Measurements from ENCODE around the gene RYR1.

RYR1 gene

GRCh38 chr19:38412491-38412890 is 21.0 kb upstream of the RYR1 start:
- Histone ChIP-seq H3K4me1 (ENCODE audit: insufficient read depth, poor library complexity, severe bottlenecking) (no peaks in the 10 kb centered on the region), H3K4me3 (ENCODE audit: severe bottlenecking) (no peak overlapping the region), H3K27me3 (ENCODE audit: insufficient read depth, poor library complexity, severe bottlenecking) (no peaks in the 10 kb centered on the region), H3K9me3 (ENCODE audit: severe bottlenecking) (no peaks in the 10 kb centered on the region), H3K36me3 (ENCODE audit: low read depth) (no peaks in the 10 kb centered on the region), H3K27ac (ENCODE audit: poor library complexity, severe bottlenecking) (no peak overlapping the region)
- no peak for TF ChIP-seq CTCF (IDR thresholded peaks at IDR 0.05; ENCODE audit: poor library complexity, severe bottlenecking)
- ATAC-seq (ENCODE audit: low read depth) (no peak), DNase-seq (ENCODE audit: low spot score) (no peak)

GRCh38 chr19:38412961-38413360 is 20.5 kb upstream of the RYR1 start:
- Histone ChIP-seq H3K36me3 (ENCODE audit: low read depth) (no peaks in the 10 kb centered on the region), H3K27me3 (ENCODE audit: insufficient read depth, poor library complexity, severe bottlenecking) (no peaks in the 10 kb centered on the region), H3K4me1 (ENCODE audit: insufficient read depth, poor library complexity, severe bottlenecking) (no peaks in the 10 kb centered on the region), H3K4me3 (ENCODE audit: severe bottlenecking) (no peak overlapping the region), H3K9me3 (ENCODE audit: severe bottlenecking) (no peaks in the 10 kb centered on the region), H3K27ac (ENCODE audit: poor library complexity, severe bottlenecking) (no peak overlapping the region)
- ATAC-seq (ENCODE audit: low read depth) (no peak), DNase-seq (ENCODE audit: low spot score) (no peak)
- TF ChIP-seq CTCF (IDR thresholded peaks at IDR 0.05; ENCODE audit: poor library complexity, severe bottlenecking), result no peak

- no peaks in the 10 kb centered on the region for H3K9me3 ChIP-seq (ENCODE audit: severe bottlenecking)
- H3K36me3 ChIP-seq (ENCODE audit: low read depth), result no peaks in the 10 kb centered on the region
- no peak overlapping the region for H3K4me3 ChIP-seq (ENCODE audit: severe bottlenecking)
- no peak for TF ChIP-seq CTCF (IDR thresholded peaks at IDR 0.05; ENCODE audit: poor library complexity, severe bottlenecking)
- no peaks in the 10 kb centered on the region for H3K4me1 ChIP-seq (ENCODE audit: insufficient read depth, poor library complexity, severe bottlenecking)
- no peak for DNase-seq (ENCODE audit: low spot score)
- no peak for ATAC-seq (ENCODE audit: low read depth)
- H3K27me3 ChIP-seq (ENCODE audit: insufficient read depth, poor library complexity, severe bottlenecking), result no peaks in the 10 kb centered on the region
- H3K27ac ChIP-seq (ENCODE audit: poor library complexity, severe bottlenecking), result no peak overlapping the region
These were observed 20.1 kb upstream of the RYR1 start for GRCh38 chr19:38413416-38413815.

- no peak; the same call in 2 of the 3 replicates for ATAC-seq (ENCODE audit: low read depth)
- Histone ChIP-seq H3K4me3 (ENCODE audit: severe bottlenecking) (no peak overlapping the region), H3K27me3 (ENCODE audit: insufficient read depth, poor library complexity, severe bottlenecking) (no peaks in the 10 kb centered on the region), H3K27ac (ENCODE audit: poor library complexity, severe bottlenecking) (no peak overlapping the region), H3K9me3 (ENCODE audit: severe bottlenecking) (no peaks in the 10 kb centered on the region), H3K4me1 (ENCODE audit: insufficient read depth, poor library complexity, severe bottlenecking) (no peaks in the 10 kb centered on the region), H3K36me3 (ENCODE audit: low read depth) (no peaks in the 10 kb centered on the region)
- no peak for TF ChIP-seq CTCF (IDR thresholded peaks at IDR 0.05; ENCODE audit: poor library complexity, severe bottlenecking)
- DNase-seq (ENCODE audit: low spot score), result no peak
These were observed 16.3 kb upstream of the RYR1 start for GRCh38 chr19:38417146-38417543.

GRCh38 chr19:38417544-38418506 is 15.7 kb upstream of the RYR1 start:
- DNase-seq (ENCODE audit: low spot score), result no peak
- peak; percentile 72 for ATAC-seq (ENCODE audit: low read depth)
- Histone ChIP-seq H3K36me3 (ENCODE audit: low read depth) (no peaks in the 10 kb centered on the region), H3K27me3 (ENCODE audit: insufficient read depth, poor library complexity, severe bottlenecking) (no peaks in the 10 kb centered on the region), H3K27ac (ENCODE audit: poor library complexity, severe bottlenecking) (no peak overlapping the region), H3K9me3 (ENCODE audit: severe bottlenecking) (no peaks in the 10 kb centered on the region), H3K4me3 (ENCODE audit: severe bottlenecking) (peak overlapping the region; percentile 24), H3K4me1 (ENCODE audit: insufficient read depth, poor library complexity, severe bottlenecking) (no peaks in the 10 kb centered on the region)
- TF ChIP-seq CTCF (IDR thresholded peaks at IDR 0.05; ENCODE audit: poor library complexity, severe bottlenecking), result no peak
